Heart right ventricle (tissue), 16 donors: ENCODE results near the gene HSH2D. TPM values are rescaled to one million over a fixed set of nuclear protein-coding genes. Genes with fewer than 3 reads are reported as not detected.

Experiments used
- ATAC-seq, 8 donors: fragments of 200-7000 bp; cut with Tn5 transposase; one replicate each; pipeline ENCODE4 v1.9.1; 2020; ENCODE audit warnings: mild to moderate bottlenecking in 8 of 8, moderate library complexity in 8 of 8, moderate number of reproducible peaks in 1 of 8
- DNase-seq, 2 donors: peaks; one replicate each; pipeline ENCODE4 v3.0.0-alpha.2; 2020
- H3K27ac ChIP-seq, 10 donors: fragments of 200-600 bp; sonication (generic) in 2 of 10; one replicate each; pipeline versions ENCODE4 v1.5.0 to v1.8.0; 2020 to 2022; ENCODE audit warnings: mild to moderate bottlenecking in 3 of 10
- H3K27me3 ChIP-seq, 7 donors: fragments of 200-600 bp; one replicate each; pipeline ENCODE4 v1.8.0; 2021 to 2022; ENCODE audit warnings: mild to moderate bottlenecking in 2 of 7
- H3K36me3 ChIP-seq, 9 donors: fragments of 200-600 bp; sonication (generic) in 1 of 9; one replicate each; pipeline versions ENCODE4 v1.5.0 to v1.8.0; 2020 to 2022; ENCODE audit warnings: mild to moderate bottlenecking in 2 of 9
- H3K4me1 ChIP-seq, 9 donors: fragments of 200-600 bp; sonication (generic) in 1 of 9; one replicate each; pipeline versions ENCODE4 v1.5.0 to v1.8.0; 2020 to 2022; ENCODE audit warnings: mild to moderate bottlenecking in 4 of 9
- H3K4me3 ChIP-seq, 10 donors: fragments of 200-600 bp; sonication (generic) in 2 of 10; one replicate each; pipeline versions ENCODE4 v1.5.0 to v1.8.0; 2020 to 2022; ENCODE audit warnings: mild to moderate bottlenecking in 7 of 10, moderate library complexity in 2 of 10
- H3K9me3 ChIP-seq, 11 donors: fragments of 200-600 bp in 10 of 11; sonication (generic) in 2 of 11; one replicate each; pipeline versions ENCODE4 v1.5.0 to v1.8.0; 2013 to 2022; ENCODE audit warnings: mild to moderate bottlenecking in 2 of 11, control low read depth in 1 of 11, moderate library complexity in 1 of 11
- CTCF ChIP-seq, 9 donors: fragments of 200-600 bp; sonication (generic) in 2 of 9; IDR thresholded peaks; one replicate each; pipeline versions ENCODE4 v1.5.0 to v1.8.0; 2021 to 2022; ENCODE audit warnings: antibody characterized with exemption in 9 of 9, mild to moderate bottlenecking in 5 of 9, moderate library complexity in 1 of 9
- WGBS, 2 donors: extraction: QIAGEN DNeasy Blood & Tissue Kit; methylation state at CpG; one replicate each; pipeline ENCODE4 v1.1.7; 2013; ENCODE audit warnings: inconsistent platforms in 1 of 2; 5-methylcytosine and 5-hydroxymethylcytosine counted together
- intact Hi-C, 10 donors: fragments of 100-400 bp; cut with DNase I; formaldehyde crosslinking; loops; one replicate each; pipeline versions ENCODE4 v1.11.1 to v1.14.2; 2022
- polyA plus RNA-seq, 2 donors: library from polyadenylated mRNA; stranded (reverse); fragments of 200-250 nt; gene quantifications; one replicate each; pipeline ENCODE4 v1.2.3, GENCODE V29; 2013
- total RNA-seq, 10 donors: library from RNA; stranded (reverse); fragmentation: NEBNext Ultra II Directional in 3 of 10; extraction: Animal tissue kit (Norgen Biotek cat#: 25700) in 3 of 10; gene quantifications; one replicate each; pipeline versions ENCODE4 v1.2.1 to v1.2.4, GENCODE V29; 2021 to 2023
- donor health status: Arrhythmogenic right ventricular cardiomyopathy.
- donor health status: ischemic (EF 13 %, LVEDD 7.1; RV severe dilation, severe dysfunction).
- donor health status: healthy with polysubstance abuse.
- donor health status: DM: no; HTN: yes; CAD: no.
- donor health status: DM: no; HTN: no; CAD: no.
- donor health status: ischemic (EF 25% LVEDD 6.9; RV normal size, moderate dysfunction).
- donor health status: ischemic (EF 25% LVEDD 5.7; RV mildly dilated, moderate dysfunction).
- donor health status: healthy.
- donor health status: DM: yes; HTN: yes; CAD: no.
- donor health status: Ischemic cardiomyopathy.
- donor health status: ischemic (EF 35%, LVEDD 5.7; RV mildly dilated, moderate dysfunction).
- donor health status: nonischemic (EF 11% LVEDD 7.7; RV severe dilation, severe dysfunction).
- donor health status: DM: yes; HTN: yes; CAD: no.
- donor health status: PGD.
- donor health status: ischemic (EF 29% LVEDD 5.4; RV normal size, mild dysfunction).
- donor health status: nonischemic (EF 23%, LVEDD 6.1; RV moderate dilation, normal function).

Gene HSH2D
- total and polyA plus RNA-seq, 12 donors, result 0.16 to 2.0 (median 0.51) TPM; not detected in 2

- ATAC-seq (peak in 1 of 8 donors; percentile 16), DNase-seq (no peak)
- H3K27ac ChIP-seq, result peak overlapping the region in 1 of 10 donors; percentile 15
- intact Hi-C loops, result no loop called here
- H3K36me3 ChIP-seq, result peaks cover 0 to 73% (median 29%) of the 10 kb centered on the region in 9 donors
- peaks cover 0 to 33% (median 23%) of the 10 kb centered on the region in 9 donors for H3K4me1 ChIP-seq
- 71 to 76% methylated on average over 10 of the region's 10 CpGs for WGBS, 2 donors
- H3K4me3 ChIP-seq, result no peak overlapping the region
- no peaks in the 10 kb centered on the region for H3K27me3 ChIP-seq
- TF ChIP-seq CTCF (IDR thresholded peaks at IDR 0.05), result no peak
- no peaks in the 10 kb centered on the region for H3K9me3 ChIP-seq
Observed at GRCh38 chr19:16190736-16191135, 47.3 kb downstream of the HSH2D start.

GRCh38 chr19:16191216-16191908, 47.9 kb downstream of the HSH2D start:
- Histone ChIP-seq H3K27me3 (no peaks in the 10 kb centered on the region), H3K9me3 (no peaks in the 10 kb centered on the region), H3K36me3 (peaks cover 0 to 73% (median 29%) of the 10 kb centered on the region in 9 donors), H3K27ac (no peak overlapping the region), H3K4me3 (no peak overlapping the region), H3K4me1 (peaks cover 0 to 27% (median 16%) of the 10 kb centered on the region in 9 donors)
- 64 to 77% methylated on average over 16 of the region's 16 CpGs for WGBS, 2 donors
- peak in 3 of 8 donors; percentile 21 to 34 (median 26) for ATAC-seq
- no peak for TF ChIP-seq CTCF (IDR thresholded peaks at IDR 0.05)
- intact Hi-C loops, result no loop called here
- no peak for DNase-seq

GRCh38 chr19:16193466-16193865, 50.0 kb downstream of the HSH2D start:
- intact Hi-C loops, result no loop called here

GRCh38 chr19:16197188-16197621, 53.7 kb downstream of the HSH2D start:
- 33 to 34% methylated on average over 2 of the region's 2 CpGs for WGBS, 2 donors
- H3K9me3 ChIP-seq, result no peaks in the 10 kb centered on the region
- H3K4me1 ChIP-seq, result peaks cover 10 to 38% (median 27%) of the 10 kb centered on the region in 9 donors
- ATAC-seq (no peak), DNase-seq (no peak)
- peaks cover 0 to 35% (median 8%) of the 10 kb centered on the region in 9 donors for H3K36me3 ChIP-seq
- no peaks in the 10 kb centered on the region for H3K27me3 ChIP-seq
- peak overlapping the region in 9 of 10 donors; percentile 80 to 94 (median 89) for H3K27ac ChIP-seq
- intact Hi-C loops, result no loop called here
- TF ChIP-seq CTCF (IDR thresholded peaks at IDR 0.05), result no peak
- peak overlapping the region in 9 of 10 donors; percentile 71 to 100 (median 93) for H3K4me3 ChIP-seq

More at GRCh38 chr19:16193466-16193865, 50.0 kb downstream of the HSH2D start:
- H3K9me3 ChIP-seq, result no peaks in the 10 kb centered on the region
- WGBS, 2 donors, result 88 to 93% methylated on average over 10 of the region's 10 CpGs
- no peak for ATAC-seq
- H3K4me1 ChIP-seq, result peaks cover 0 to 34% (median 23%) of the 10 kb centered on the region in 9 donors
- no peak for DNase-seq
- H3K27ac ChIP-seq, result no peak overlapping the region
- no peak overlapping the region for H3K4me3 ChIP-seq
- H3K36me3 ChIP-seq, result peaks cover 0 to 52% (median 29%) of the 10 kb centered on the region in 9 donors
- TF ChIP-seq CTCF (IDR thresholded peaks at IDR 0.05), result no peak
- no peaks in the 10 kb centered on the region for H3K27me3 ChIP-seq
